Prostate gland (tissue), 2 donors: ENCODE results near the gene KLRC3. TPM values are rescaled to one million over a fixed set of nuclear protein-coding genes. Genes with fewer than 3 reads are reported as not detected.
"Not testable (repeated sequence)": the region's sequence is repeated elsewhere in the genome, so short reads cannot be mapped to it uniquely, and the experiment has no call there.

ENCODE experiments used
- DNase-seq: peaks from one replicate; pipeline ENCODE4 v3.0.0-alpha.2; 2019; ENCODE audit warnings: low spot score
- H3K27ac ChIP-seq, 2 donors: fragments of 200-600 bp; sonication (generic); 2 replicates each; pipeline ENCODE4 v1.5.1; 2017 to 2019
- H3K27me3 ChIP-seq: fragments of 200-600 bp; sonication (generic); replicated peaks from 2 replicates; pipeline ENCODE4 v1.5.1; 2019; ENCODE audit not compliant: insufficient read depth
- H3K36me3 ChIP-seq, 2 donors: fragments of 200-600 bp; sonication (generic); 1 replicate in 1 of 2; 2 replicates in 1 of 2; pipeline versions ENCODE4 v1.5.1 to v1.8.1; 2017 to 2019
- H3K4me1 ChIP-seq: fragments of 200-600 bp; sonication (generic); replicated peaks from 2 replicates; pipeline ENCODE4 v1.5.1; 2019
- H3K4me3 ChIP-seq, 2 donors: fragments of 200-600 bp; sonication (generic); 2 replicates each; pipeline ENCODE4 v1.5.1; 2017 to 2019
- H3K9me3 ChIP-seq: fragments of 200-600 bp; sonication (generic); 2 replicates; pipeline ENCODE4 v1.5.1; 2017
- CTCF ChIP-seq, 4 experiments: fragments of 200-600 bp in 2 of 4; fragments of 450-650 bp in 2 of 4; sonication (generic) in 2 of 4; IDR thresholded peaks; 1 replicate in 3 of 4; 2 replicates in 1 of 4; pipeline ENCODE4 v1.5.1; 2016 to 2019; ENCODE audit warnings: antibody characterized with exemption in 4 of 4, mild to moderate bottlenecking in 2 of 4, moderate library complexity in 2 of 4
- POLR2A ChIP-seq: fragments of 450-650 bp; IDR thresholded peaks from one replicate; pipeline ENCODE4 v1.6.1; 2016; ENCODE audit warnings: antibody characterized with exemption, mild to moderate bottlenecking
- POLR2AphosphoS5 ChIP-seq: sonication (generic); formaldehyde crosslinking; IDR thresholded peaks from one replicate; pipeline ENCODE4 v1.6.1; 2017; ENCODE audit warnings: antibody characterized with exemption
- WGBS: methylation state at CpG from one replicate; pipeline ENCODE4 v1.1.5; 2018; 5-methylcytosine and 5-hydroxymethylcytosine counted together
- intact Hi-C: fragments of 100-400 bp; cut with DNase I; formaldehyde crosslinking; loops from one replicate; pipeline ENCODE4 v1.14.2; 2022
- total RNA-seq, 2 donors: library from RNA; depleted of rRNA; stranded (reverse); fragments of >200 nt; gene quantifications; one replicate each; pipeline ENCODE4 v1.1.0, GENCODE V29; 2016

The KLRC3 gene
- total RNA-seq, 2 donors from 2014 or later, result not detected

GRCh38 chr12:10430623-10431022 is 10.2 kb upstream of the KLRC3 start:
- 82% methylated on average over 4 of the region's 4 CpGs for WGBS
- H3K4me3 ChIP-seq, H3K27me3 ChIP-seq, H3K27ac ChIP-seq, H3K9me3 ChIP-seq, H3K36me3 ChIP-seq, DNase-seq, intact Hi-C loops, H3K4me1 ChIP-seq: not testable (repeated sequence)

GRCh38 chr12:10425938-10426337 is 5.5 kb upstream of the KLRC3 start:
- H3K9me3 ChIP-seq, H3K4me1 ChIP-seq, intact Hi-C loops, H3K27me3 ChIP-seq, H3K4me3 ChIP-seq, H3K36me3 ChIP-seq, DNase-seq, H3K27ac ChIP-seq: not testable (repeated sequence)
- WGBS, result 90% methylated on average over 7 of the region's 8 CpGs

GRCh38 chr12:10424260-10424899 is 4.0 kb upstream of the KLRC3 start:
- intact Hi-C loops, H3K36me3 ChIP-seq, H3K4me1 ChIP-seq, DNase-seq, H3K27me3 ChIP-seq, H3K9me3 ChIP-seq, H3K4me3 ChIP-seq, H3K27ac ChIP-seq: not testable (repeated sequence)
- WGBS, result no CpG with 5 or more reads among the region's 1 CpG

GRCh38 chr12:10422159-10422558 is 1.8 kb upstream of the KLRC3 start:
- no CpG with 5 or more reads among the region's 3 CpGs for WGBS
- intact Hi-C loops, H3K27ac ChIP-seq, H3K4me1 ChIP-seq, DNase-seq, H3K9me3 ChIP-seq, H3K27me3 ChIP-seq, H3K36me3 ChIP-seq, H3K4me3 ChIP-seq: not testable (repeated sequence)

GRCh38 chr12:10409392-10409791 is 11.0 kb downstream of the KLRC3 start, which contains the start of gene KLRC4:
Gene KLRC4 (minus strand): TSS chr12:10409757. CDS start chr12:10409575, 182 bp downstream.
- Histone ChIP-seq H3K27ac (no peak within 1 kb of the TSS), H3K4me1 (no peaks in the 10 kb centered on the region), H3K4me3 (no peak within 1 kb of the TSS), H3K9me3 (no peaks in the 10 kb centered on the region), H3K36me3 (no peaks in the 10 kb centered on the region), H3K27me3 (no peaks in the 10 kb centered on the region)
- DNase-seq, result no peak
- intact Hi-C loops, result no loop called here
- WGBS, result 0% methylated on average over 1 of the region's 1 CpG
- TF ChIP-seq POLR2A (no peak), POLR2AphosphoS5 (no peak), CTCF (IDR thresholded peaks at IDR 0.05) (no peak)

- no peak for TF ChIP-seq POLR2AphosphoS5
- TF ChIP-seq CTCF (IDR thresholded peaks at IDR 0.05), result no peak
- TF ChIP-seq POLR2A, result no peak
- no peak overlapping the region for H3K27ac ChIP-seq
- H3K4me1 ChIP-seq, result no peaks in the 10 kb centered on the region
- H3K9me3 ChIP-seq, result no peaks in the 10 kb centered on the region
- 78% methylated on average over 3 of the region's 3 CpGs for WGBS
- H3K27me3 ChIP-seq, result no peaks in the 10 kb centered on the region
- no peak for DNase-seq
- no peaks in the 10 kb centered on the region for H3K36me3 ChIP-seq
- intact Hi-C loops, result no loop called here
- no peak overlapping the region for H3K4me3 ChIP-seq
These were observed 11.6 kb downstream of the KLRC3 start for GRCh38 chr12:10408842-10409241.

- TF ChIP-seq POLR2AphosphoS5 (no peak), CTCF (IDR thresholded peaks at IDR 0.05) (no peak), POLR2A (no peak)
- no peaks in the 10 kb centered on the region for H3K4me1 ChIP-seq
- no peaks in the 10 kb centered on the region for H3K27me3 ChIP-seq
- intact Hi-C loops, result no loop called here
- no peaks in the 10 kb centered on the region for H3K36me3 ChIP-seq
- no peaks in the 10 kb centered on the region for H3K9me3 ChIP-seq
- H3K4me3 ChIP-seq, result no peak overlapping the region
- no peak for DNase-seq
- 72% methylated on average over 4 of the region's 4 CpGs for WGBS
- H3K27ac ChIP-seq, result no peak overlapping the region
These were observed 13.7 kb downstream of the KLRC3 start for GRCh38 chr12:10406725-10407124.
